NB4 (cell line): Measurements from ENCODE around the gene CTNNA2.

ENCODE experiments used
- MYC ChIP-seq: IDR thresholded peaks from 2 replicates; pipeline ENCODE4 v1.6.1; 2011; ENCODE audit warnings: low read depth, low read length
- POLR2A ChIP-seq: IDR thresholded peaks from 2 replicates; pipeline ENCODE4 v1.6.1; 2011; ENCODE audit warnings: mild to moderate bottlenecking; ENCODE audit not compliant: insufficient read length; ENCODE audit errors: extremely low read depth
- TF ChIP-seq, protein P1 (sequence below): IDR thresholded peaks from one replicate; pipeline ENCODE4 v1.5.1; 2012; ENCODE audit warnings: low read depth, low read length
- TF ChIP-seq, protein P2 (sequence below): IDR thresholded peaks from 2 replicates; pipeline ENCODE4 v1.6.1; 2011; ENCODE audit warnings: low read depth, low read length

DNA sequence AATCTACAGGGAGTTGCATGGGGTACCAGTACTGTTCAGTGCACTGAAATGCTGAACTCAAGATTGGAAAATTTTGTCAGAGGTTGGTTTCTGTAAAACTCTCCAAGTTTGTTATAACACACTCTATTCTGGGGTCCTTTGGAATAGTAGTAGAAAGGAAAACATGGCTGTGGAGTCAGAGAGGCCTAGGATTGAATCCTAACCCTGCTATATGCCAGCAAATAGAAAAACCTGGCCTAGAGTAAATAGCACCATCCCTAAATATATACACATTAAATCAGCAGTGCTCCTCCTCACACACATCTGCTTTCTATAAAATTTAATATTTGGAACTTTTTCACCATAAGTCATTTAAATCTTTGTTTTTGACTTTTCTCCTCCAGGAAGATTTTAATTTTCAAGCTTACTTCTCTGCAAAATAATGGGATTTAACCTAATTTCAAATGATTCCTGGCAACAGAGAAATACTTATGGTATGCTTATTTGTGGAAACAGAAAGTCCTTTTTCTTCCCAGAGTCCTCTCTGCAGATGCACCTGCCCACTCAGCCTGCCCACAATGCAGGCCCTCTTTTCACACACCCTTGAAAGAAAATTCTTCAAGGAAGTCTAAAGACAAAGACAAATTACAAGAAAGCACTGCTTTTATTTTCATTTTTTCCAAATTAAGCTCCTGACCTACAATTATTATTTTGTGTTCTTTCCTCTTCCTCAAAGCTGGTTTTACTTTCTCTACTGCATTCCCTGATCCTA, 989.2 kb downstream of the CTNNA2 start:
- TF ChIP-seq, protein P1, sequence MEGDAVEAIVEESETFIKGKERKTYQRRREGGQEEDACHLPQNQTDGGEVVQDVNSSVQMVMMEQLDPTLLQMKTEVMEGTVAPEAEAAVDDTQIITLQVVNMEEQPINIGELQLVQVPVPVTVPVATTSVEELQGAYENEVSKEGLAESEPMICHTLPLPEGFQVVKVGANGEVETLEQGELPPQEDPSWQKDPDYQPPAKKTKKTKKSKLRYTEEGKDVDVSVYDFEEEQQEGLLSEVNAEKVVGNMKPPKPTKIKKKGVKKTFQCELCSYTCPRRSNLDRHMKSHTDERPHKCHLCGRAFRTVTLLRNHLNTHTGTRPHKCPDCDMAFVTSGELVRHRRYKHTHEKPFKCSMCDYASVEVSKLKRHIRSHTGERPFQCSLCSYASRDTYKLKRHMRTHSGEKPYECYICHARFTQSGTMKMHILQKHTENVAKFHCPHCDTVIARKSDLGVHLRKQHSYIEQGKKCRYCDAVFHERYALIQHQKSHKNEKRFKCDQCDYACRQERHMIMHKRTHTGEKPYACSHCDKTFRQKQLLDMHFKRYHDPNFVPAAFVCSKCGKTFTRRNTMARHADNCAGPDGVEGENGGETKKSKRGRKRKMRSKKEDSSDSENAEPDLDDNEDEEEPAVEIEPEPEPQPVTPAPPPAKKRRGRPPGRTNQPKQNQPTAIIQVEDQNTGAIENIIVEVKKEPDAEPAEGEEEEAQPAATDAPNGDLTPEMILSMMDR, result no peak
- TF ChIP-seq, protein P2, sequence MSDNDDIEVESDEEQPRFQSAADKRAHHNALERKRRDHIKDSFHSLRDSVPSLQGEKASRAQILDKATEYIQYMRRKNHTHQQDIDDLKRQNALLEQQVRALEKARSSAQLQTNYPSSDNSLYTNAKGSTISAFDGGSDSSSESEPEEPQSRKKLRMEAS, result no peak
- TF ChIP-seq POLR2A (no peak), MYC (no peak)
